Epithelial cell of esophagus (primary cell): ENCODE measurements around the gene FHIT.
"Not testable (repeated sequence)": the region's sequence is repeated elsewhere in the genome, so short reads cannot be mapped to it uniquely, and the experiment has no call there.

ENCODE experiments used
- DNase-seq: peaks from one replicate; pipeline ENCODE4 v3.0.0; 2010; ENCODE audit warnings: low read depth
- H3K4me3 ChIP-seq: 2 replicates; pipeline ENCODE4 v1.5.1; 2011; ENCODE audit warnings: mild to moderate bottlenecking, low read length, control low read depth
- TF ChIP-seq, protein P1 (sequence below): IDR thresholded peaks from 2 replicates; pipeline ENCODE4 v1.5.1; 2011; ENCODE audit warnings: low read depth, mild to moderate bottlenecking, low read length, control low read depth, inconsistent platforms; ENCODE audit not compliant: insufficient read depth; ENCODE audit errors: missing control alignments

The FHIT gene

DNA sequence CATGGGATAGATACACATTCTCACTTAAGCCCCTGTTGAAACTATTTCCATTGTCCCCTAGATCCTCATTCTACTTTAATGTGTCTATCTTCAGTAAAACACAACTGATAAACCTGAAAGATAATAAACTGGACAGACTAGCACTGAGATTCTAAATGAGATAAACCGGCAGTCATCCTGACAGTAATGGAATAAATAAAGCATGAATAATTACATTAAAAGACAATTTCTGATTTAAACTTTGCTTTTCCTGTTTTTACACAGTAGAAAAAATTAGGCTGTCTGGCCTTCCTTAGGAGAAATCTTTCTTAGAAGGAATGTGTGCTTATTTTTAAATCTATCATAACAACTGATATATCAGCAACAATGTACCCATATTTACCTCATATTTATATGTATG lies 232.4 kb downstream of the FHIT start:
- TF ChIP-seq, protein P1, sequence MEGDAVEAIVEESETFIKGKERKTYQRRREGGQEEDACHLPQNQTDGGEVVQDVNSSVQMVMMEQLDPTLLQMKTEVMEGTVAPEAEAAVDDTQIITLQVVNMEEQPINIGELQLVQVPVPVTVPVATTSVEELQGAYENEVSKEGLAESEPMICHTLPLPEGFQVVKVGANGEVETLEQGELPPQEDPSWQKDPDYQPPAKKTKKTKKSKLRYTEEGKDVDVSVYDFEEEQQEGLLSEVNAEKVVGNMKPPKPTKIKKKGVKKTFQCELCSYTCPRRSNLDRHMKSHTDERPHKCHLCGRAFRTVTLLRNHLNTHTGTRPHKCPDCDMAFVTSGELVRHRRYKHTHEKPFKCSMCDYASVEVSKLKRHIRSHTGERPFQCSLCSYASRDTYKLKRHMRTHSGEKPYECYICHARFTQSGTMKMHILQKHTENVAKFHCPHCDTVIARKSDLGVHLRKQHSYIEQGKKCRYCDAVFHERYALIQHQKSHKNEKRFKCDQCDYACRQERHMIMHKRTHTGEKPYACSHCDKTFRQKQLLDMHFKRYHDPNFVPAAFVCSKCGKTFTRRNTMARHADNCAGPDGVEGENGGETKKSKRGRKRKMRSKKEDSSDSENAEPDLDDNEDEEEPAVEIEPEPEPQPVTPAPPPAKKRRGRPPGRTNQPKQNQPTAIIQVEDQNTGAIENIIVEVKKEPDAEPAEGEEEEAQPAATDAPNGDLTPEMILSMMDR, result no peak
- DNase-seq, result no peak
- H3K4me3 ChIP-seq, result no peak overlapping the region

GRCh38 chr3:61017028-61017427 lies 234.2 kb downstream of the FHIT start:
- DNase-seq, H3K4me3 ChIP-seq: not testable (repeated sequence)

- DNase-seq, result no peak
- H3K4me3 ChIP-seq, result no peak overlapping the region
- TF ChIP-seq, protein P1, result no peak
Measured at GRCh38 chr3:61015859-61016258, 235.4 kb downstream of the FHIT start.

DNA sequence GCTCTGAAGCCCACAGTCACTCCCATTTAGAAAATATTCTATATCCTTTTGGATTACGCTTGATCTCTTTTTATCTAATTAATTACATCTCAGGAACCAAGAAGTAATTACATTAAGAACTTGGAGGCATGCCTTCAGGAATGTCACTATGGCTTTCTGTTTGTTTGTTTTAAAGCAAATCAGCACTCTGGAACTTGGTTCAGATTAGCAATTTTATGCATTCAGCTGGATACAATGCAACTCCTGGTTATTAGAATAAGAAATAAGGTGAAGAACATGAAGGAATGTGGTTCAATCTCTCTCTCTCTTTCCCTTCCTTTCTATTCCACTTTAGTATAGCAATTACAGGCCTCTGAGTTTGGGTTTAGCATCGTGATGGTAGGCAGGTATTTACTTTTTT lies 235.8 kb downstream of the FHIT start:
- no peak for DNase-seq
- TF ChIP-seq, protein P1, result no peak
- no peak overlapping the region for H3K4me3 ChIP-seq

DNA sequence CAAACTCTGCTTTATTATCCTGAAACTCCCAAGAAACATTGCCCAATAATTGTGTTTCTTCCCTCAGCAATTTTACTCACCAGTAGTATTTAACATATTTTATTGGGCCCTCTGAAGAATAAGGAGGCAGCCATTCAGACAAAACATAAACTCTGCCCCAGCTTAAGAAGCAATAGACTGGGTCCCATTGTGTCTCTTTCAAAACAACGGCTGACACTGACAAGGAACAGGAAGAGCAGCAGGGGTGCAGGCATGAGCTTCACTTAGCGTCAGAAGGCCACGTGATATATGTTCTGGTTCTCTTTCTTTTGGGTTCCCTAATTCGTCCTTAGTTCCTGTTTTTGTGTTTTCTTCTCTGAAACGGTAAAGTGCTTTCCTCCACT lies 242.3 kb downstream of the FHIT start:
- no peak overlapping the region for H3K4me3 ChIP-seq
- TF ChIP-seq, protein P1, result no peak
- no peak for DNase-seq

DNA sequence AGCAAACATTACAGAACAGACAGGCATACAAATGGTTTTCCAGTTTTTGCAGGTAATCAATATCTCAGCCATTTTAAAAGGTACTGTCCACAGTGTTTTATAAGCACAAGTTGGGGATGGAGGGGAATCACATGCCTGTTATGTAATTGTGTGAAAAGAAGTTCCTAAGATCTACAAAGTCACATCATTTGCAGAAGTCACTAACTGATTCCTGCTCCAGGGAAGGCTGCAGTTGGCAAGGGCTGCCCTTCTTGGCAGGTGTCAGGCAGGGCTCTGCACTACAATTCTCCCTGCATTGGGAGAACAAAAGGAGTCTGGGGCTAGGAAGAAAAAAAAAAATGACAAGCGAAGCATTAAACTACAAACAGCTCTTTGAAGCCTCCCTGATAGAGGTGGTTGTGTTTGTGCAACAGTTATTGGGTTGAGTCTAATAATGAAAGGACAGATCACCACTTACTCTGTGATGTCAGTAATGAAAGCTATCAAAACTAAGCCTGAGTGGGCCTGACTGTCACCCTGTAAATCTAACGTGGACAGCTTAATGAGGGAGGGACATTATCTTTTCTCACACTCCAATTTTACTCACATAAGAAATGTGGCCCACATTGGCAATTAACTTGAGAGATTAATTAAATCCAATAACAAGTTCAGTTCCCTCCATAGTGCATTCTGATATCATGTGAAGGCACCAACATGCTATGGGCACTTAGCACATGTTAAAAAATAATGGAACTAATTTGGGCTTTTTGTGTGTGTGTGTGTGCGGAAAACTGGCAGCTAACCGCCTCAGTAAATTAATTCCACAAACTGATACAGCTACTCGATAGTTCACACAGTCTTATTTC lies 242.9 kb downstream of the FHIT start:
- H3K4me3 ChIP-seq, result no peak overlapping the region
- no peak for DNase-seq
- TF ChIP-seq, protein P1, result no peak

GRCh38 chr3:61005591-61005990 lies 245.7 kb downstream of the FHIT start:
- H3K4me3 ChIP-seq, result no peak overlapping the region
- TF ChIP-seq, protein P1, result no peak
- DNase-seq, result no peak
